DMS153 (cell line): Measurements from ENCODE around the gene AIF1.

Experiments used
- DNase-seq: peaks from one replicate; lab custom pipeline; 2025; lab: John Stamatoyannopoulos, UW

Gene AIF1

DNA sequence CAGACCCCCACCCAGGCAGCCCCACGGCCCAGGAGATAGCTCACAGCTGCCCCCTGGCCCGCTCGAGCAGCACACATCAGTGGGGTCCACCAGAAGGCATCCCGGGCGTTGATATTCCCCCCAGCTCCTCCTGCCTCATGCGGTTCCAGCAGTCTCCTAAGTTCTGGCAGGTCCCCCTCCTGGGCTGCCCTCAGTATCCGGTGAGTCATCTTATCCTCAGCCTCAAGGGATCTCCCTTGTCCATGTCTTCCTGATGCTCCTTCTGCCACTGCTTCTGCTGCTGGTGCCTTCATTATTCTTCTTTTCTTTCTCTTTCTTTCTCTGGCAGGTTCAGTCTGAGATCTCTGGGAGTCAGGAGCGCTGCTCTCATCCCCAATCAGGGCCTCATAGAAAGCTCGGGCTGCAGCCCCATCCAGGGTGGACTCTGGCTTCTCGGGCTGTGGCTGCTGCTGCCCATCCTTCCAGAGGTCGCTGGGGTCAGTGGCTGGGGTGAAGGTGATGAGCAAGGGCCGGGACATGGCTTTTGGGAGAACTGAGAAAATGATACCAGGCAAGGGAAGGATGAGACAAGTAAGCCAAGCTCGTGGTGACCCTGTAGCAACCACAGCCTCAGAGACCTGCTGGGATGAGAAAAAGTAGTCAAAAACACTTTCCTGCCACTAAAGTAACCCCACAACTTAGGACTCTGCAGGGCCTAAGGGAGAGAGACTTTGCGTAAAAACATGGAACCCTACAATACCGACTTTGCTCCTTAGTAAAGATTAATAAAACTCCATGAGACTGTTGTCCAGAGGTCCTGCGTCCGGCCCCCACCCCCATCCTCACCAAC lies 49.1 kb downstream of the AIF1 start:
- DNase-seq = no peak

DNA sequence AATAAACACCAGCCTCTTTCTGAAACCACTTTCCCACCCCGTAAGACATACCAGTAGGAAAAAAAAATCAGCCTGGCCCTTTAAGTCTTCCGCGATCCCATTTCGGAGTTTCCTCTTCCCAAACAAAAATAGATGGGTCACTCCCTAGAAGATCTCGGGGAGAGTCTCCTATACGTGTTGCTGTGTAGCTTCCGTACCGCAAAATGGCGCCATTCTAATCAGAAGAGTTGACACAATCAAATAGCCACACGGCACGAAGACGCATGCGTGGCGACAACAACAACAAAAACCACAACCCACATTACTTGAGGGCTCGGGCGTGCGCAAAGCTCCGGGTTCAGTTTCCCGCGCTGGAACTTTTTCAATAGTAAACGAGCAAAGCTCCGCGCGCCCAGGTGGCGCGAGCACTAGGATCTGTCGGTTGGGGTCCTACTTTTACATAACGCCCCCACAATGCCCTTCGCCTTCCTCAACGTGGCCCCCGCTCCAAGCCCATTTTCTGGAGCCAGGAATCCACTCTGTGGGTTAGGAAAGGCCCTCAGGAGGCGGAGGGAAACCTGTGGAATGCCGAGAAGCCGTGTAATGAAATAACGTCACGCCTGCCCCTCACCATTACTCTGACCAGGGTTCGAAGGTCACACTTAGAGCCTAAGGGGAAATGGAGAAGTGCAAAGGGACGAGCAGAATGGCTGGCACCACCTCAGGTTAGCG lies 49.9 kb downstream of the AIF1 start, which contains the start of gene GPANK1:
TSS of gene GPANK1 (minus strand) at position 208 of the 711 bp plus-strand sequence. CDS start 519 bp downstream, outside the sequence.
- DNase-seq = peak; percentile 89

DNA sequence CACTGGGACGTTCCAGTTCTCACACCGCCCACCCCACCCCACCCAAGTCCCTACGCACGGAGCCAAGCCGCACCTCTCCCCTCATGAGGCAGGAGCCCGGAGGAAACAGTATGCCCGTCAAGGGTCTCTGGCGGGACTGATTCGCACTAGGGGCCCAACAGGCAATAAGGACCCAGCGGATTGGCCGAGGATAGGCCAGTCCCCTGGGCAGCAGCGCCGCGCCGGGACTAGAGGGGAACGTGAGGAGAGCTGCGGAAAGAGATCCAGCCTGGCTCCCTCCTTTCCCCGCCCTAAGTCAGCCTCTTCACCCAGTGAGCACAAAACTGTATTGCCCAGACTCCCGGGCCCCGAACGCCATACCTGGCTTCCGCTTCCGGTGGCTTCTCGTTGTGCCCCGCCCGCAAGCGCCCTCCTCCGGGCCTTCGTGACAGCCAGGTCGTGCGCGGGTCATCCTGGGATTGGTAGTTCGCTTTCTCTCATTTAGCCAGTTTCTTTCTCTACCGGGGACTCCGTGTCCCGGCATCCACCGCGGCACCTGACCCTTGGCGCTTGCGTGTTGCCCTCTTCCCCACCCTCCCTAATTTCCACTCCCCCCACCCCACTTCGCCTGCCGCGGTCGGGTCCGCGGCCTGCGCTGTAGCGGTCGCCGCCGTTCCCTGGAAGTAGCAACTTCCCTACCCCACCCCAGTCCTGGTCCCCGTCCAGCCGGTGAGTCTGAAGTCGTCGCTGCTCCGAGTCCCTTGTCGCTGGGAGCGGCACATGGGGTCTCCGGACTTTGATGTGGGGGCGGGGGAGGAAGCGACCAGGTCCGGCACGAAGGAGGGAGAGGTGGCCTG lies 50.7 kb downstream of the AIF1 start, which contains the start of gene CSNK2B:
TSS of gene CSNK2B (plus strand) at position 580 of the 836 bp plus-strand sequence. CDS start 752 bp downstream, outside the sequence.
- DNase-seq = peak; percentile 95

DNA sequence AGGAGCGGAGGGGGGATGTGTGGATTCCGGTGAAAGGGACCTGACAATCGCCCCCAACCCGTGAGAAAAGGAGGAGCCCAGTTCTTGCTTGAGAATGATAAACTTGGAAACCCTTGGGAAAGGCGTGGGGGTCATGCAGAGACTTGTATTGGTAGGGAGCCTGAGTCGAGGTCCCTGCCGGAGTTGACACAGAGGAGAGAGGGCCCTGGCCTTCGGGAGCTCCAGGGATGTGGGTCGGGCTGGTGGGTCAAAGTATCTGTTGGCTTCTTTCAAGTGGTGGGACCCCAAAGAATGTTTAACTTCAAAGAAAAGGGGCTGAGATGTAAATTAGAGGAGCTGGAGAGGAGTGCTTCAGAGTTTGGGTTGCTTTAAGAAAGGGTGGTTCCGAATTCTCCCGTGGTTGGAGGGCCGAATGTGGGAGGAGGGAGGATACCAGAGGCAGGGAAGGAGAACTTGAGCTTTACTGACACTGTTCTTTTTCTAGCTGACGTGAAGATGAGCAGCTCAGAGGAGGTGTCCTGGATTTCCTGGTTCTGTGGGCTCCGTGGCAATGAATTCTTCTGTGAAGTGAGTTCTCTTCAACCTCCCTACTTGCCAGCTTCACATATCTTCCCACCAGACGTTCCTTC lies 51.4 kb downstream of the AIF1 start:
- no peak for DNase-seq
